HG03196 (cell line): ENCODE results near the gene CCDC80.

ENCODE experiments used
- ATAC-seq: cut with Tn5 transposase; IDR thresholded peaks from one replicate; pipeline ENCODE4 v1.9.1; 2021; ENCODE audit not compliant: unreplicated experiment

CCDC80 gene

GRCh38 chr3:112656043-112656442, 15.1 kb upstream of the CCDC80 start:
- no peak for ATAC-seq

- no peak for ATAC-seq
Observed at GRCh38 chr3:112654979-112655378, 14.0 kb upstream of the CCDC80 start.

GRCh38 chr3:112654492-112654891, 13.5 kb upstream of the CCDC80 start:
- ATAC-seq = no peak

- ATAC-seq = no peak
Observed at GRCh38 chr3:112653881-112654300, 12.9 kb upstream of the CCDC80 start.

GRCh38 chr3:112653209-112653871, 12.4 kb upstream of the CCDC80 start:
- no peak for ATAC-seq

- no peak for ATAC-seq
Observed at GRCh38 chr3:112651516-112651915, 10.6 kb upstream of the CCDC80 start.

- no peak for ATAC-seq
Observed at GRCh38 chr3:112651071-112651470, 10.1 kb upstream of the CCDC80 start.

GRCh38 chr3:112650482-112650881, 9.5 kb upstream of the CCDC80 start:
- ATAC-seq = no peak

GRCh38 chr3:112649478-112649735, 8.5 kb upstream of the CCDC80 start:
- ATAC-seq = no peak

GRCh38 chr3:112647122-112647521, 6.2 kb upstream of the CCDC80 start:
- ATAC-seq = no peak

GRCh38 chr3:112646623-112647022, 5.7 kb upstream of the CCDC80 start:
- ATAC-seq = no peak

GRCh38 chr3:112644453-112644852, 3.5 kb upstream of the CCDC80 start:
- ATAC-seq = no peak

- no peak for ATAC-seq
Observed at GRCh38 chr3:112643621-112644240, 2.8 kb upstream of the CCDC80 start.

GRCh38 chr3:112642912-112643506, 2.1 kb upstream of the CCDC80 start:
- ATAC-seq = peak; percentile 77

GRCh38 chr3:112640276-112640929, 540 bp downstream of the CCDC80 start:
- ATAC-seq = no peak

GRCh38 chr3:112639455-112640225, 1.3 kb downstream of the CCDC80 start:
- no peak for ATAC-seq

- ATAC-seq = no peak
Observed at GRCh38 chr3:112638327-112639020, 2.5 kb downstream of the CCDC80 start.

- ATAC-seq = no peak
Observed at GRCh38 chr3:112637700-112638099, 3.2 kb downstream of the CCDC80 start.

- ATAC-seq = no peak
Observed at GRCh38 chr3:112635674-112636073, 5.3 kb downstream of the CCDC80 start.

- ATAC-seq = no peak
Observed at GRCh38 chr3:112634786-112635541, 6.0 kb downstream of the CCDC80 start.
